COLO668 (cell line): ENCODE measurements around the gene CHAF1A.

Source experiments
- DNase-seq: peaks from one replicate; lab custom pipeline; 2025; ENCODE audit not compliant: unreplicated experiment; lab: John Stamatoyannopoulos, UW

CHAF1A gene

DNA sequence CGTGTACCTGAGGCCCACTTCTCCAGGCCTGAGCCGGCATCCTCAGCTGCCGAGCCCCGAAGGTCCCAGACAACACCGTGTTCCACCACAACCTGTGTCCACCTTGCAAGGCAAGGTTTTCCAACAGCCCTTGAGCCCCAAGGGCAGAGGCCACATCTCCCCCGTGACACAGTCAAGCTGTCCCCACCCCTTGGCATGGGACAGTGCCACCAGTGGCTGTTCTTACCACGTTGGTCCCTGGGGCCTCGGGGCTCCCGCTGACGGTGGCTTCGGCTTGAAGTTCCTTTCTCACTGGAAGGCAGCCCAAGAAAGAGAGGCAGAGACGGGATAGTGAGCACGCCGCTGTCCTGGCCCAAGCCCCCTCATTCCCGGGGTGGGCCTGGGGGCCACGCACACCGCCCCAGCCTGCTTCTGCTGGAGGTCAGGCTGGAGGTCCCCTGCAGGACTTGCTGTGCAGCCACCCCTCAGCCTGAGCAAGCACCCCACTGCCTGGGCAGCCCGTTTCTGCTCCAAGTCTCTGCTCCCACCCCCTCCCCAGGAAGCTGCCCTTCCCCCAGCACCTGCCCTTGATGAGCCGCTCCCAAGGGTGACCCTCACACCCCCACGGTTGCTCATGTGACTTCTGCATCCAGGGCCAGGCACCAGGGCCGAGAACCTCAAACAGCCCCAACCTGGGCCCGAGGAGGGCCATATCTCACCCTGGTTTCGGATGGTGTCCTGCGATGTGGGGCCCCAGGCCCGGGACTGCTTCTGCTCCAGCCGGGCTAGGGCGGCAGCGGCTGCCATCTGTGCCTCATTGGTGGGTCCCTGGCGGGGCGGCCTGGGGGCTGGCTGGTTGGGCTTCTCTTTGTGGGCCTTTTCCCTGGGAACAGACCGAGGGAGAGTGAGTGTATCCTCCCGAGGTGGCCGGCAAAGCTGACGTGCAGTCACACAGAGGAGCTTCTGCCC, 51.1 kb downstream of the CHAF1A start:
- DNase-seq, result no peak

DNA sequence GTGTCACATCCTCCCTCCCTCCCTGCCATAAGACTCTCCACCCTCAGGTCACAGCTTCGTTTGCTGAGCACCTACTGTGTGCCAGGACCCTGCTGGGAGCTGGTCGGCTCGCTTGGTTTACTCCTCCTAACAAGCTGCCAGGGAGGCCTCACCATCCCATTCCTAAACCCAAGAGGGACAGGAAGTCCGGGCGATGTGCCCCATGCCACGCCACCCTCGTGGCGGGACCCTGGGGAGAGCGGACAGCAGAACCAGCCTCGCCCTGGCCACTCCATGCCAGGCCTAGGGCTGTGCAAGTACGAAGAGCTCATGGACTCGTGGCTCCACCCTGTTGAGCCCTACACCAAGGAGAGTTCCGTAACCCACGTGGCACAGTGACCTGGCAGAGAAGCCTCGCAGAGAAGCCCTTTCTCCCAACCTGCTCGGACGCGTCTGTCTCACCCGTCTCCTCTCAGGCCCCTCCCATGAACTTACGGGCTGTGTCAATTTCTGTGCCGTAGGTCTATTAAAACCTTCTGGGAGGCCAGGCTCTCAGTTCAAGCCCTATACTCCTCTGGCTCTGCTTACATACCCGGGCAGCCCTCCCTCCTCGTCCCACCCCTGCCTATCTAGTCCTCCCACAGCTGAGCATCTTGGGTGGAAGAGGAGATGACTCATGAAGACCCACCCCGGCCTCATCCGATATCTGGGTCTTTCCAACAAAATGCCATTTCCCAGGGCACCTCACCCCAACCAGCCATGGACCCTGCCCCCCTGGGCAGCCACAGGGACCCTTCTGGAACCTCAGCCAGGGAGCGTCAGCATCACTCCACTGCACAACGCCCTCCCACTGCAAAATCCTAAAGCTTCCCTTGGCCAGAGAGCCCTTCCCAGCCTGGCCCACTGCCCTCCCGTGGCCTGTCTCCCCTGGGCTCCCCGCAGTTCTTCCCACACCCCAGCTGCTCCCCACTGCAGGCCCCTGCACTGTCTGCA, 52.6 kb downstream of the CHAF1A start:
- no peak for DNase-seq

DNA sequence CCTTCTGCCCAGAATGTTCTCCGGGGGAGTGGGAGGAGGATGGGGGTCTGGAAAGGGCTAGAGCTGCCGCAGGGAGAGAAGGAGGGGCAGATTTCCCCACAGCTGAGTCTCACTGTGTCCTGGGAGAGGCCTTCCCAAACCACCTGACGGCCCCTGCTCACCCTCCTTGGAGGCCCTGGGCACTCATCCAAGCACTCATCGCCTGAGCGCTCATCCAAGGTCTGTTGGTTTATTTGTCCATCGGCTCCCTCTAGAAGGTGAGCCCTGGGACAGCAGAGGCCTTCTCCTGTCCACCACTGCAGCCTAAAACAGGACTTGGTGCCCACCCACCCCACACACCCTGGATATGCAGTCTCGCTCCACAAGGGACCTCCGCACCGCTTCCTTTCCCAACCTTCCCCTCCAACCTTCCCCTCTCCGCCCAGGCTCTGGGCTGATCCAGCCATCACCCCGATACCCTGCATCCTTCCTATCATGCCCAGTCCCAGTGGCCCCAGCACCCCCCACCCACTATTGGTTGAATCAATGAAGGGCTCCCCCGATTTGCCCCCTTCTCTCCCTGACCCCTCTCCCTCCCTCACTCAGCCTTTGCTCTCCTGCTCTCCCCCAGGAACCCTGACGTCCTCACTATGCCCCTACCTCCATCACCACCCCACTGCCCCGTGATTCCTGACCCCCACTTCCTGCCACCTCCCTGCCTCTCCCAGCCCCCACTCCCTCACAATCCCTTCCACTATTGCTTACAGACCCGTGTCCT, 53.5 kb downstream of the CHAF1A start:
- DNase-seq, result peak; percentile 73

DNA sequence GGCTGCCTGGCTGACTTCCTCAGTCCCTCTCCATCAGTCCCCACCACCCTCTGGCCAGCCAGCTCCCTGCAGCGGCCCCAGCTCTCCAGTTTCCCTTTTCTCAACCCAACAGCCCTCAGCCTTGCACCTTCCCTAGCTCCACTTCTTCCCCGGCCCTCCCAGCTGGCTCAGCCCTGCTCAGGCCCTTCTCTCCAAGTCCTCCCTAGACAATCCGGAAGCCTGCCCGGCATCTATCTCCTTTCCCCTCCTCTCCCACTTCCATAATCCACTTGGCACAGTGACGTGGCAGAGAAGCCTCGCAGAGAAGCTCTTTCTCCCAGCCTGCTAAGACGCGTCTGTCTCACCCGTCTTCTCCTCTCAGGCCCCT, 54.0 kb downstream of the CHAF1A start:
- peak; percentile 26 for DNase-seq

DNA sequence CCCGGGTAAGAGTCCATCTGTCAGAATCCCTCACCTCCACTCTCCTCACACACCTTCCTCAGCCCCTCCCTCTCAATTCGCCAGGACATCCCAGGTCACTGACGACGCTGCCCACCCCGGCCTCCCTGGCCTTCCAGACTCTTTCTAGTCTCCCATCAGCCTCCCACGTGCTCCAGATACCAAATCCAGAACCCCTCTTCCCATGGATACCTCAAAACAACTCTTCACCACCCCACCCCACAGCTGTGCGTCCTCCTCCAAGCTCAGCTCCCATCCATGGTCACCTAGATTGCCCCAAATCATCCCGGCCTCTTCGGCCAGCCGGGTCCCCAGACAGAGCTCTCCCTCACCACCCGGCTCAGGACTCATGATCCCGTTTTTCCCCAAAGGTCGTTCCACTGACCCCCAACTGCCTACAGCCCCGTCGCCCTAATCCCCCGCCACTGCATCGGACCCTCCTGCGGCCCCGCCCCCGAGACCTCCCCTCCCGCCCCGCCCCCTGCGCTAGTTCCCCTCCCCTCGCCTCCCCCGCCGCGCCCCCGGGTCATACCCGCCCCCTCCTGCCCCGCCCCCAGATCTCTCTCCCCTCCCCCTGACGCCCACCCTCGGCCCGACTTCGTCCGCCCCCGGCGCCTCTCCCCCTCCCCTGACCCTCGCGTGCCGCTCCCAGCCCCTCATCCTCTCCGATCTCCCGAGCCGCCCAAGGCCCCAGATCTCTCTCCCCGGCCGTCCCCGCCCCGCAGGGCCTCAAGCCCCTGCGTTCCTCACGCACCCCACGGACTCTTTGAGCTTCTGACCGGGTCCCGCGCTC, 54.6 kb downstream of the CHAF1A start:
- DNase-seq, result peak; percentile 60

DNA sequence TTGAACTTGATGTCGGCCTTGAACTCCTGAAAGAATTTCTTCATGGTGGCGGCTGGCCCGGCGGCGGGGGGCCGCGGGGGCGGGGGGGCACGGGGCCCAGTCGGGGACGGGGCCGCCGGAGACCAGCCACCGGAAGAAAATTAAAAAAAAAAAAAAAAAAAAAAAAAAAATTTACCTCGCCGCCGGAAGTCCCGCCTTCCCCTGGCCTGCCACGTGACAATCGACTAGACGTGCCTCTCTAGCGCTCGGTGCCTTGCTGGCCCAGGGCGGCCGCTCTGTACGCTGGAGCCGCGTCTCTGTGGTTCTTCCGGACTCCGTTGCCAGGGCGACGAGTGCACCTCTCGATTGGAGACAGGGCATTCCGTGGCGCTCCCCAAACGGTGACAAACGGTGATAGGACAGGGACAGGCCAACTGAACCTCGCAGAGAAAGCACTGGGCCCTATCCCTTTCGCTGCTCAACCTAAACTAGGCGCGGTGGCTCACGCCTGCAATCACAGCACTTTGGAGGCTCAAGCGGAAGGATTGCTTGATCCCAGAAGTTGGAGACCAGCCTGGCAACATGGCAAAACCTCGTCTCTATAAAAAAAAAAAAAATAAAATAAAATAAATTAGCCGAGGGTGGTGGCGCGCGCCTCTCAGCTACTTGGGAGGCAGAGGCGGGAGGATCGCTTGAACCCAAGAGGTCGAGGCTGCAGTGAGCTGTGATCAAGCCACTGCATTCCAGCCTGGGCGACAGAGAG, 55.4 kb downstream of the CHAF1A start, which contains the start of gene UBXN6:
UBXN6 (minus strand) TSS at position 141 of the 742 bp plus-strand sequence; CDS start at position 44, 97 bp downstream.
- DNase-seq, result peak; percentile 97

DNA sequence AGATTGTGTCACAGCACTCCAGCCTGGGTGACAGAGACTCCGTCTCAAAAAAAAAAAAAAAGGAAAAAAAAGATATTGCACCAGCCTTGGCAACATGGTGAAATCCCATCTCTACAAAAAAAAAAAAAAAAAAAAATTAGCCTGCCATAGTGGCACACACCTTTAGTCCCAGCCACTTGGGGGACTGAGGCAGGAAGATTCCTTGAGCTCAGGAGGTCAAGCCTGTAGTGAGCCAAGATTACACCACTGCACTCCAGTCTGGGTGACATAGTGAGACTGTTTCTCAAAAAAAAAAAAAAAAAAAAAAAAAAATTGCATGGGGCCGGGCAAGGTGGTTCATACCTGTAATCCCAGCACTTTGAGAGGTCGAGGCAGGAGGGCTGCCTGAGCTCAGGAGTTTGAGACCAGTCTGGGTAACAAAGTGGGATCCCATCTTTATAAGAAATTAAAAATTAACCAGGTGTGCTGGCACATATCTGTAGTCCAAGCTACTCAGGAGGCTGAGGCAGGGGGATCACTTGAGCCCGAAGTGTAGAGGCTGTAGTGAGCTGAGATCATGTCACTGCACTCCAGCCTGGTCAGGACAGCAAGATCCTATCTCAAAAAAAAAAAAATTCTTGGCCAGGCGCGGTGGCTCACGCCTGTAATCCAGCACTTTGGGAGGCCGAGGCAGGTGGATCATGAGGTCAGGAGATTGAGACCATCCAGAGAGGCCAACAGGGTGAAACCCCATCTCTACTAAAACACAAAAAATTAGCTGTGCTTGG, 62.6 kb downstream of the CHAF1A start:
- no peak for DNase-seq

DNA sequence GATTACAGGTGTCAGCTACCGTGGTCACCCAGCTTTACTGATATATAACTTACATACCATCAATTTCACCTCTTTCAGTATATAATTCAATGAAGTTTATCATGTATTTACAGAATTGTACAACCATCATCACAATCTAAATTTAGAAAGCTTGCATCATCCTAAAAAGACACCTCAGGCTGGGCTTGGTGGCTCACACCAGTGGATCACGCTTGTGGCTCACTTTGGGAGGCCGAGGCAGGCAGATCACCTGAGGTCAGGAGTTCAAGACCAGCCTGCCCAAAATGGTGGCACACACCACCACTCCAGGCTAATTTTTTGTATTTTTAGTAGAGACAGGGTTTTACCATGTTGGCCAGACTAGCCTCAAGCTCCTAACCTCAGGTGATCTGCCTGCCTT, 65.4 kb downstream of the CHAF1A start:
- DNase-seq, result no peak

DNA sequence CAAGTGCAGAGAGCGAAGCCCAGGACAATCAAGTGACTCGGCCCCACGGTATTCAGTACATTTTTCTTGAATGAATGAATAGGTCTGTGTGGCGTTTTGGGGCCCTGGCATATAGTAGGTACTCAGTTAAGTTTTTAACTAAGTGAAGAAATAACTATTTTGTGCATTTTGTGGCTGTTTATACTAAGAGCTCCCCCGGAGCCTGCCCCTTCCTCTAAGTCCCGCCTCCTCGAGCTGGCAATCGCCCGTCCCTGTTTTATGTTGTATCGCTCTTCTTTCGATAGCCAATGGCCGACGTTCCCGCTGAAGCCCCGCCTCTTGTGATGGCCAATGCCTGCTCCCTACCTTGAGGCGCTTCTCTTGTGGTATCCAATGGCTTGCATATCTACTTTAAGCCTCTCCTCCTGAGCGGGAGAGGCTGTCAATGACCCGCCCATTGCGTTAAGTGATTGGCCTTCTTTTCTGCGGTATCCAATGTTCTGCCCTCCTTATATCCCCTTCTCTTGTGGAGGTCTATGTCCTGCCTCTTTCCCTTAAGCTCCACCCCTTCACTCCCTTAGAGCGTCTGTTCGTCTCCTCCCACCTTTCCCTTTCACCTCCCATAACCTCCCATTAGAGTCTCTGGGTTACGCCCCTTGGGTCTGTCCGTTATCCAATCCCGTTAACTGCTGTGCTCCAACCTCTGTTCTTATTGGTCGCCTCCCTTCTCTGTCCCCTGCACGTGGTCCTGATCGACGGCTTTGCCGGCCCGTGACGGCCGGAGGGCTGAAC, 69.1 kb downstream of the CHAF1A start:
- DNase-seq, result peak; percentile 98

DNA sequence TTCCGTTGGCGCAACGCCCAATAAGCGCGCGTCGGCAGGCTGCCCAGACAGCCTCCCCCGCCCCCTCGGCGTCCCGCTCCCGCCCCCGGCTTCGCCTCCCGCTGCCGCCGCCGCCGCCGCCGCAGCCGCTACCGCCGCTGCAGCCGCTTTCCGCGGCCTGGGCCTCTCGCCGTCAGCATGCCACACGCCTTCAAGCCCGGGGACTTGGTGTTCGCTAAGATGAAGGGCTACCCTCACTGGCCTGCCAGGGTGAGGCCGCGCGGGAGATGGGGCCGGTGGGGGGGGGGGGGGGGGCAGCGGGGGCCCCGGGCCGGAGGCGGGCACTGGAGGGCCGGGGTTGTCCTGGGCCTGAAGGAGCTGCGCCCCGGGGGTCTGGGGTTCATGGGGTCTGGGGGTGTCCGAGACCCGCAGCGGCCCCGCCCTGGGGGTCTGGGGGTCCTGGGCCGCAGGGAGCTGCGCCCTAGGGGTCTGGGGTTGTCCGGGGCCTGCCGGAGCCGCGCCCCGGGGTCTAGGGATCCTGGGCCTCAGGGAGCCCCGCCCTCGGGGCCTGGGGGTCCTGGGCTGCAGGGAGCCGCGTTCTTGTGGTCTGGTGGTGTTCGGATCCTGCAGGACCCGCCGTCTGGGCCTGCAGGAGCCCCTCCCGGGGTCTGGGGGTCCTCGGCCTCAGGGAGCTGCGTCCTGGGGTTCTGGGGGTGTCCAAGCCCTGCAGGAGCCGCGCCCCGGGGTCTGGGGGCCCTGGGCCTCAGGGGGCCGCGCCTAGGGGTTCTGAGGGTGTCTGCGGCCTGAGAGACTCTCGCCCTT, 69.9 kb downstream of the CHAF1A start, which contains the start of gene HDGFL2:
HDGFL2 (plus strand) TSS at position 124 of the 801 bp plus-strand sequence; CDS start at position 178, 54 bp downstream.
- DNase-seq, result peak; percentile 18

DNA sequence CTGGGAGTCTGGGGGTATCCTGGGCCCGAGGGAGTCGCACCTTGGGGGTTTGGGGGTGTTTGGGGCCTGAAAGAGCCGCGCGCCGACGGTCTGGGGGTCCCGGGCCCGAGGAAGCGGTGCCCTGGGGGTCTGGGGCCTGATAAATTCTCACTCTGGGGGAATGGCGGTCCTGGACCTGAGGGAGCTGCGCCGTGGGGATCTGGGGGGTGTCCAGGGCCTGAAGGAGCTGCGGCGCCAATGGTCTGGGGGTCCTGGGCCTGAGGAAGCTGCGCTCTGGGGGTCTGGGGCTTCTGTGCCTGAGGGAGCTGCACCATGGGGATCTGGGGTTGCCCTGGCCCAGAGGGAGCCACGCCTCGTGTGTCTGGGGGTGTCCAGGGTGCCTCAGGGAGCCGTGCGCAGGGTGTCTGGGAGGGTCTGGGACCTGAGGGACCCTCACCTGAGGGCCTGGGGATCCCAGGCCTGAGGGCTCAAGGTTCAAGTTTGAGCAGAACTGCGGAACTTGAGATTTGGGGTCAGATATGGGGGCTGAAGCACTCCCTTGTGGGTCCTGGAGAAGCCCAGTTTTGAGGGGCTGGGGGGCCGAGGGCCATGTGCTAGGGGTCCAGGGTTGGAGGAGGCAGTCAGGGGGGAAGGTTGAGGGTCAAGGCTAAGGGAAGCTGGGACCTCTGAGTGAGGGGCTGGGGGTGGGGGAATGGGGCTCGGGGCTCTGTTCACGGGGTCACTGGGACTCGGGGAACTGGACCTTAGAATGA, 70.7 kb downstream of the CHAF1A start:
- DNase-seq, result no peak

DNA sequence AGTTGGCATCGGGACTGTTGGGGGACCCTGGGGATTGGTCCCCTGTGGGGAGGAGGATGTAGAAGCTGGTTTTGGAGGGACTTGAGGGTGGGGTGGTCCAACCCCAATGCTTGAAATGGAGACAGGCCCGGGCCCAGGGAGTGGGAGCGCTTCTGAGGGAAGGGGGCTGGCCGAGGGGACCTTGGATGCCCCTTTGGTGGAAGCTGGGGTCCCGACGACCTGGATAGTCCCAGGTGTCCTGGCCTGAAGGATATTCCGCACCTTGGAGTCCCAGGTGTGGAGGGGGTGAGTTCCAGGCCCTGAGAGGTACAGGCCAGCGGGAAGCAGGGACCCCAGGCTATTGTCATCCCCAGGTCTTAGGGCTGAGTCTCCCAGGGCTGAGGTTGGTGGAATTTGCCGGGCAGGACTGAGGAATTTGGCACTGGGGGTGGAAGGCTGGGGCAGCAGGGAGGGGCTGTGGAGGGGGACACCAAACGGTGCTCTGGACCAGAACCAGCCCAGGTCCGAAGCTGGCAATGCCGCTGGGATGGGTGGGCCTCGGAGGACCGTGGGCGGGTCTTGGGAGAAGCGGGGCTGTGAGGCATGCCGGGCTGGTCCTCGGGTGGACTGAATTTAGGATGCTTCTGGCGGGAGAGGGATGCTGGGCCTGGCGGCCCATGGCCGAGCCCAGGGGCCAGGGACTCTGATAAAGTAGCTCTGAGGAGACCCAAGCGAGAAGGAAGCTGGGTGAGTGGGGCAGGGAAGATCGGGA, 71.5 kb downstream of the CHAF1A start:
- no peak for DNase-seq

DNA sequence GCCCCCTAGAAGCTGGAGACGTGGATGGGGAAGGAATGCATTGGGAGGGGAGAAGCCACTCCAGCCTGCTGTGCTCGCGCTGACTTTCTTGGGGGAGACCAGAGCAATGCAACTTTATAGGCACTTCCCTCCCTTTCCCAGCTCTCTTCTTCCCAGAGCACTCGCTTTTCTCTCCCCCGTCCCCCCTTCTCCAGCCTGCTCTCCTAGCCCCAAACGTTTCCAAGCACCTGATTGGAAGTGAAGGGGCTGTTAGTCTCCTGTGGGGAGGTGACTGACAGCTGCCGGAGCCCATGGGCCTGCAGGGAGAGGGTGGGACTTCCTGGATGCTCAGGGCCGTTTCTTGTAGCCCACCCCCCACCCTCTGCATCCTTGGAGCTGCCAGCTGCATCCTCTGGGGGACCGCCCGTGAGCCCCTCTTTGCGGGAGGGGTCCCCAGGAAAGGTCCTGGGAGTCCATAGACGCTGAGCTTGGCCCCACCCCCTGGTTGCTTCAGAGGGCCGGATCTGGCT, 72.1 kb downstream of the CHAF1A start:
- DNase-seq, result no peak

DNA sequence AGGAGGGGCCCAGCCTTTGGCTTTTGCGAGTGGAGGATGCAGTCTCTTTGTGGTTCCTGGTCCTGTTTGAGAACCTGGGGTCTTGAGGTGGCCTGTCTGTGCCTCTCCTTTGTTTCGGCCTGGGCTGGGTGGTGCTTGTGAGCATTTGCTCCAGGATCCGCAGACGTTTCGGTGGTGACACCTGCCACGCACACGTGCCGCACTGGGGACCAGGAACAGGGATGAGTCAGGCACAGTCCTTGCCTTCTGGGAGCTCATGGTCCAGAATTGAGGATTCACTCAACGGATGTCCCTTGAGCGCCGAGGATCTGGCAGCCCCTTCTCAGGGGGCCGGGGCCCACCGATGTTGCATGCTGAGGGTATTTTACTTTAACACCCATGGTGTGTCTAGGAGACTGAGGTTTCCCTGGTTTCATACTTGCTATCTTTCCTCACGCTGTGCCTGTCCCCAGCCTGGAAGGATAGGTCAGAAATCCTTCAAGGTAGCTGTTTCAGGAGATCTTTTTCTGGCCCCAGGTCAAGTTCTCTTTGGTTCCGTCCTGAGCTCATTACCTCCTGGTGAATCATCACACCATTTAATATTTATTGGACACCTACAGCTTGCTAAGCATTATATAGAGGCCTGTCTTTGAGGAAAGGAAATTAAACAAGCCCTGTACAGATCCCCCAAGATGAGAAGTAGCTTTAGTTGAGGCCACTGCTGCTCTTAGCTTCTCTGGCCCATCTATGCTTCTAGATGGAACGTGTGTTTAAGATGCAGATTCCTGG, 74.8 kb downstream of the CHAF1A start:
- DNase-seq, result no peak
